KMS-11 (cell line): Measurements from ENCODE around the gene COL23A1.

Experiments
- H2AFZ ChIP-seq: fragments of 200-600 bp; sonication (generic); 2 replicates; pipeline ENCODE4 v1.6.1; 2016; ENCODE audit warnings: antibody characterized with exemption, mixed run types, low read depth
- H3K27ac ChIP-seq: fragments of 200-600 bp; sonication (generic); 2 replicates; pipeline ENCODE4 v1.6.1; 2016; ENCODE audit warnings: mild to moderate bottlenecking, mixed run types
- H3K27me3 ChIP-seq: fragments of 200-600 bp; sonication (generic); 2 replicates; pipeline ENCODE4 v1.6.1; 2017; ENCODE audit warnings: mild to moderate bottlenecking, low read depth, mixed run types, moderate library complexity; ENCODE audit not compliant: insufficient read depth
- H3K36me3 ChIP-seq: fragments of 200-600 bp; sonication (generic); 2 replicates; pipeline ENCODE4 v1.6.1; 2017; ENCODE audit warnings: mild to moderate bottlenecking, mixed run types; ENCODE audit not compliant: insufficient read depth
- H3K4me1 ChIP-seq: fragments of 200-600 bp; sonication (generic); 2 replicates; pipeline ENCODE4 v1.6.1; 2016; ENCODE audit warnings: mild to moderate bottlenecking, low read depth, mixed run types; ENCODE audit not compliant: poor library complexity, severe bottlenecking
- H3K4me2 ChIP-seq: fragments of 200-600 bp; sonication (generic); 2 replicates; pipeline ENCODE4 v1.7.0; 2016; ENCODE audit warnings: mild to moderate bottlenecking, mixed run types
- H3K4me3 ChIP-seq: fragments of 200-600 bp; sonication (generic); IDR thresholded peaks from 2 replicates; pipeline ENCODE4 v1.6.1; 2017; ENCODE audit warnings: low read depth, low read length, mixed read lengths; ENCODE audit not compliant: insufficient read depth
- H3K79me2 ChIP-seq: fragments of 200-600 bp; sonication (generic); 2 replicates; pipeline ENCODE4 v1.6.1; 2016; ENCODE audit warnings: low read depth, mixed run types; ENCODE audit not compliant: insufficient read depth
- H3K9ac ChIP-seq: fragments of 200-600 bp; sonication (generic); 2 replicates; pipeline ENCODE4 v1.6.1; 2016; ENCODE audit warnings: mild to moderate bottlenecking, mixed run types
- H4K20me1 ChIP-seq: fragments of 200-600 bp; sonication (generic); 2 replicates; pipeline ENCODE4 v1.6.1; 2016; ENCODE audit warnings: mild to moderate bottlenecking, mixed run types; ENCODE audit not compliant: insufficient read depth
- TF ChIP-seq, protein P1 (sequence below): fragments of 200-600 bp; sonication (generic); conservative IDR thresholded peaks from 2 replicates; pipeline ENCODE4 v1.6.1; 2017; ENCODE audit warnings: low read depth, mild to moderate bottlenecking, antibody characterized with exemption, low read length, moderate library complexity, mixed read lengths

The COL23A1 gene

DNA sequence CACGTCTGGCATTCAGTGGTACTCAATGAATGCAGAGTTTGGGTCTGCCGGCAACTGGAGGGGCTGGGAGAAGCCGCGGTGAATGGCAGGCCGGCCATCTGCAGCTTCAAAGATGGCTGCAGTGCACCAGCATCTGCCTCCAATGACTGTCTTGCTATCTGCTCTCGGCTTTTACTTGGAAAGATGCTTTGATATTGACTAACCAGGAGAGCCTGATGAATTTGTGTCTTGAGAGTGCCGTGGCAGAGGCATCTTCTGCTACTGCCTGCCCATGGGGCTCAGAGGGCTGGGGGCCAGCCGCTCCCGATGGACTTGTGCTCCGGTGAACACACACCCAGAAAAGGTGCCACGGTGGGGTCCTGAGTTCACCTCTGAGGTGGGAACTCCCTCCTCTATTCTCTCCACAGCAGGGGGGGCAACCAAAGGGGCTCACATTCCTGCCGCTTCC, 164.5 kb downstream of the COL23A1 start:
- Histone ChIP-seq H3K36me3 (no peaks in the 10 kb centered on the region), H3K4me1 (no peaks in the 10 kb centered on the region), H3K4me3 (no peak overlapping the region), H3K4me2 (no peak overlapping the region), H3K79me2 (no peaks in the 10 kb centered on the region), H2AFZ (no peak overlapping the region), H4K20me1 (no peaks in the 10 kb centered on the region), H3K27me3 (no peaks in the 10 kb centered on the region), H3K27ac (no peak overlapping the region), H3K9ac (no peak overlapping the region)
- TF ChIP-seq, protein P1, sequence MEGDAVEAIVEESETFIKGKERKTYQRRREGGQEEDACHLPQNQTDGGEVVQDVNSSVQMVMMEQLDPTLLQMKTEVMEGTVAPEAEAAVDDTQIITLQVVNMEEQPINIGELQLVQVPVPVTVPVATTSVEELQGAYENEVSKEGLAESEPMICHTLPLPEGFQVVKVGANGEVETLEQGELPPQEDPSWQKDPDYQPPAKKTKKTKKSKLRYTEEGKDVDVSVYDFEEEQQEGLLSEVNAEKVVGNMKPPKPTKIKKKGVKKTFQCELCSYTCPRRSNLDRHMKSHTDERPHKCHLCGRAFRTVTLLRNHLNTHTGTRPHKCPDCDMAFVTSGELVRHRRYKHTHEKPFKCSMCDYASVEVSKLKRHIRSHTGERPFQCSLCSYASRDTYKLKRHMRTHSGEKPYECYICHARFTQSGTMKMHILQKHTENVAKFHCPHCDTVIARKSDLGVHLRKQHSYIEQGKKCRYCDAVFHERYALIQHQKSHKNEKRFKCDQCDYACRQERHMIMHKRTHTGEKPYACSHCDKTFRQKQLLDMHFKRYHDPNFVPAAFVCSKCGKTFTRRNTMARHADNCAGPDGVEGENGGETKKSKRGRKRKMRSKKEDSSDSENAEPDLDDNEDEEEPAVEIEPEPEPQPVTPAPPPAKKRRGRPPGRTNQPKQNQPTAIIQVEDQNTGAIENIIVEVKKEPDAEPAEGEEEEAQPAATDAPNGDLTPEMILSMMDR, result no peak

GRCh38 chr5:178424810-178425177, 165.4 kb downstream of the COL23A1 start:
- TF ChIP-seq, protein P1, result no peak
- Histone ChIP-seq H3K27ac (no peak overlapping the region), H3K36me3 (no peaks in the 10 kb centered on the region)

GRCh38 chr5:178423901-178424809, 166.0 kb downstream of the COL23A1 start:
- no peak overlapping the region for H3K27ac ChIP-seq
- H3K36me3 ChIP-seq, result no peaks in the 10 kb centered on the region
- H3K27me3 ChIP-seq, result no peaks in the 10 kb centered on the region
- no peak overlapping the region for H3K4me3 ChIP-seq
- no peaks in the 10 kb centered on the region for H4K20me1 ChIP-seq
- no peaks in the 10 kb centered on the region for H3K79me2 ChIP-seq
- H3K4me2 ChIP-seq, result no peak overlapping the region
- H2AFZ ChIP-seq, result no peak overlapping the region
- no peaks in the 10 kb centered on the region for H3K4me1 ChIP-seq
- TF ChIP-seq, protein P1, result no peak
- no peak overlapping the region for H3K9ac ChIP-seq

More at GRCh38 chr5:178424810-178425177, 165.4 kb downstream of the COL23A1 start:
- Histone ChIP-seq H3K9ac (no peak overlapping the region), H3K4me3 (no peak overlapping the region), H3K4me2 (no peak overlapping the region), H3K4me1 (no peaks in the 10 kb centered on the region), H3K27me3 (no peaks in the 10 kb centered on the region), H4K20me1 (no peaks in the 10 kb centered on the region), H3K79me2 (no peaks in the 10 kb centered on the region), H2AFZ (no peak overlapping the region)

DNA sequence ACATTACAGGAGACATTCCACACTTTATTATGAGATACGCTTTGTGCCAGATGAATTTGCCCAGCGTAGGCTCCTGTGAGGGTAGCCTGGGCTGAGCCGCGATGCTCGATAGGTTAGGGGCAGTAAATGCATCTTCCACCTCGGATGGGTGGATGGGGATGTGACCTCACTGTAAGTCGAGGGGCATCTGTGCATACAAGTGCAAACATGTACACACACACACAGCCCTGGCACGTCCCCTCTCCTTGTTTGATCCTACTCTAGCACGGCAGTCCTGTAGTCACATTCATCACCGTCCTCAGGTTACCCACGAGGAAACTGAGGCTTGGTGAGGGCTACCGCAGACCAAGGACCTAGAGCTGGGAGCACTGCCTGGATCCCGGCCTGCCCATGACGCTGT, 166.8 kb downstream of the COL23A1 start:
- Histone ChIP-seq H3K4me1 (no peaks in the 10 kb centered on the region), H3K79me2 (no peaks in the 10 kb centered on the region), H2AFZ (no peak overlapping the region), H3K27me3 (no peaks in the 10 kb centered on the region; the same call in 1 of the 2 replicates), H3K4me2 (no peak overlapping the region), H4K20me1 (no peaks in the 10 kb centered on the region), H3K4me3 (no peak overlapping the region), H3K9ac (no peak overlapping the region), H3K36me3 (no peaks in the 10 kb centered on the region), H3K27ac (no peak overlapping the region)
- TF ChIP-seq, protein P1, result no peak
